Adrenal gland (tissue), 5 donors: Measurements from ENCODE around the gene RPS6KA5.

Source experiments
- CTCF ChIP-seq, 6 experiments: fragments of 450-650 bp in 4 of 6; fragments of 200-600 bp in 2 of 6; sonication (generic) in 1 of 6; IDR thresholded peaks; 1 replicate in 5 of 6; 2 replicates in 1 of 6; pipeline versions ENCODE4 v1.5.1 to v1.8.0; 2016 to 2021; ENCODE audit warnings: antibody characterized with exemption in 6 of 6, mild to moderate bottlenecking in 2 of 6, moderate library complexity in 1 of 6
- POLR2A ChIP-seq, 2 donors: fragments of 450-650 bp; IDR thresholded peaks; one replicate each; pipeline ENCODE4 v1.6.1; 2017; ENCODE audit warnings: antibody characterized with exemption in 2 of 2, mild to moderate bottlenecking in 2 of 2, moderate library complexity in 1 of 2
- donor health status: DM: no; HTN: no; CAD: no.

- TF ChIP-seq CTCF (IDR thresholded peaks at IDR 0.05), result no peak
- TF ChIP-seq POLR2A (IDR thresholded peaks at IDR 0.05), result no peak
Observed at GRCh38 chr14:90938615-90939014, 121.8 kb downstream of the RPS6KA5 start.
